HCT116 (cell line): ENCODE measurements around the gene PRR12.

Source experiments
- EGR1 ChIP-seq: IDR thresholded peaks from 2 replicates; pipeline ENCODE4 v1.6.1; 2012; ENCODE audit warnings: low read depth
- POLR2A ChIP-seq: IDR thresholded peaks from 2 replicates; pipeline ENCODE4 v1.7.0; 2011; ENCODE audit warnings: borderline replicate concordance; ENCODE audit not compliant: insufficient read depth, insufficient read length; ENCODE audit errors: extremely low read depth
- POLR2AphosphoS5 ChIP-seq: IDR thresholded peaks from 2 replicates; pipeline ENCODE4 v1.6.1; 2011; ENCODE audit warnings: mild to moderate bottlenecking, low read depth, low read length, moderate library complexity
- YY1 ChIP-seq: IDR thresholded peaks from 2 replicates; pipeline ENCODE4 v1.6.1; 2011; ENCODE audit warnings: low read length, low read depth, moderate library complexity, mild to moderate bottlenecking; ENCODE audit not compliant: insufficient replicate concordance; ENCODE audit errors: extremely low read depth
- TF ChIP-seq, protein P1 (sequence below): IDR thresholded peaks from 2 replicates; pipeline ENCODE4 v1.6.1; 2012
- TF ChIP-seq, protein P2 (sequence below), 3 experiments: fragments of 200-600 bp in 1 of 3; sonication (generic) in 1 of 3; IDR thresholded peaks in 2 of 3; conservative IDR thresholded peaks in 1 of 3; 2 replicates each; pipeline ENCODE4 v1.5.1; 2012 to 2017; ENCODE audit warnings: low read depth in 2 of 3, low read length in 2 of 3, antibody characterized with exemption in 1 of 3, borderline replicate concordance in 1 of 3, control low read depth in 1 of 3, mild to moderate bottlenecking in 1 of 3, mixed read lengths in 1 of 3, mixed run types in 1 of 3, moderate library complexity in 1 of 3; ENCODE audit not compliant: insufficient read depth in 1 of 3
- TF ChIP-seq, protein P3 (sequence below): IDR thresholded peaks from 2 replicates; pipeline ENCODE4 v1.6.1; 2012; ENCODE audit warnings: low read depth
- TF ChIP-seq, protein P4 (sequence below): IDR thresholded peaks from 2 replicates; pipeline ENCODE4 v1.6.1; 2012

DNA sequence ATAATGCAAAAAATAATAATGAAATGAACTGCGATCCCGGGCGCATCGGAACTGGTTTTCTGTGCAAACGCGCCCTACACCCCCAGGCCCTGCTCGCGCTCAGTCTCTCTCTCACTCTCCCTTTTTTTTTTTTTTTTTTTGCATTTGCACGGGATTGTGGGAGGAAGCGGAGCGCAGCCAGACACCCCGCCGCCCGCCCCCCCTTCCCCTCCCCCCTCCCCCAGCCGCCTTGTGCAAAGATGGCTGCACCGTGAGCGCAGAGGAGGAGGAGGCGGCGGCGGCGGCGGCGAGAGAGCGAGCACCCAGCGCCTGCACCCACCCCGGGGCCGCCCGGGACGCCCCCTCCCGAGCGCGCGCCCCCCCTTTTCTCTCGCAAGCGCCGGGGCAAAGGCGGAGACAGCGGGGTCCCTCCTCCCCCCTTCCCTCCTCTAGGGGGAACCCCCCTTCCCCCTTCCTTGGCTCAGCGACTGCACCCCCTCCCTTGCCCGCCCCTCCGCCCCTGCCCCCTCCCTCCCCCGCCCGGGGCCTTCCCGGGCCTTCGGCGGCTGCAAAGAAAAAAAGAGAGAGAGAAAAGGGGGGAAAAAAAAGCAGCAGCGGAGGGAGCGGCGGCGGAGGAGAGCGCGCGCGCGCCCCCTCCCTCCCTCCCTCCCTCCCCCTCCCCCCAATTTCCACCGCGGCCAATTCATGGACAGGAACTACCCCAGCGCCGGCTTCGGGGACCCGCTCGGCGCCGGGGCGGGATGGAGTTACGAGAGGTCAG lies at the start of gene PRR12:
- TF ChIP-seq, protein P1, sequence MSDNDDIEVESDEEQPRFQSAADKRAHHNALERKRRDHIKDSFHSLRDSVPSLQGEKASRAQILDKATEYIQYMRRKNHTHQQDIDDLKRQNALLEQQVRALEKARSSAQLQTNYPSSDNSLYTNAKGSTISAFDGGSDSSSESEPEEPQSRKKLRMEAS, result no peak
- TF ChIP-seq YY1, result peak; percentile 85
- TF ChIP-seq, protein P2, sequence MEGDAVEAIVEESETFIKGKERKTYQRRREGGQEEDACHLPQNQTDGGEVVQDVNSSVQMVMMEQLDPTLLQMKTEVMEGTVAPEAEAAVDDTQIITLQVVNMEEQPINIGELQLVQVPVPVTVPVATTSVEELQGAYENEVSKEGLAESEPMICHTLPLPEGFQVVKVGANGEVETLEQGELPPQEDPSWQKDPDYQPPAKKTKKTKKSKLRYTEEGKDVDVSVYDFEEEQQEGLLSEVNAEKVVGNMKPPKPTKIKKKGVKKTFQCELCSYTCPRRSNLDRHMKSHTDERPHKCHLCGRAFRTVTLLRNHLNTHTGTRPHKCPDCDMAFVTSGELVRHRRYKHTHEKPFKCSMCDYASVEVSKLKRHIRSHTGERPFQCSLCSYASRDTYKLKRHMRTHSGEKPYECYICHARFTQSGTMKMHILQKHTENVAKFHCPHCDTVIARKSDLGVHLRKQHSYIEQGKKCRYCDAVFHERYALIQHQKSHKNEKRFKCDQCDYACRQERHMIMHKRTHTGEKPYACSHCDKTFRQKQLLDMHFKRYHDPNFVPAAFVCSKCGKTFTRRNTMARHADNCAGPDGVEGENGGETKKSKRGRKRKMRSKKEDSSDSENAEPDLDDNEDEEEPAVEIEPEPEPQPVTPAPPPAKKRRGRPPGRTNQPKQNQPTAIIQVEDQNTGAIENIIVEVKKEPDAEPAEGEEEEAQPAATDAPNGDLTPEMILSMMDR (IDR thresholded peaks at IDR 0.05 in 2 of 3, conservative IDR thresholded peaks at IDR 0.05 in 1 of 3; ENCODE audit: borderline replicate concordance in 1 of 3, insufficient read depth in 1 of 3, low read depth in 2 of 3, low read length in 2 of 3), result no peak
- TF ChIP-seq POLR2AphosphoS5, result peak; percentile 63; the same call in 1 of the 2 replicates
- TF ChIP-seq, protein P3, sequence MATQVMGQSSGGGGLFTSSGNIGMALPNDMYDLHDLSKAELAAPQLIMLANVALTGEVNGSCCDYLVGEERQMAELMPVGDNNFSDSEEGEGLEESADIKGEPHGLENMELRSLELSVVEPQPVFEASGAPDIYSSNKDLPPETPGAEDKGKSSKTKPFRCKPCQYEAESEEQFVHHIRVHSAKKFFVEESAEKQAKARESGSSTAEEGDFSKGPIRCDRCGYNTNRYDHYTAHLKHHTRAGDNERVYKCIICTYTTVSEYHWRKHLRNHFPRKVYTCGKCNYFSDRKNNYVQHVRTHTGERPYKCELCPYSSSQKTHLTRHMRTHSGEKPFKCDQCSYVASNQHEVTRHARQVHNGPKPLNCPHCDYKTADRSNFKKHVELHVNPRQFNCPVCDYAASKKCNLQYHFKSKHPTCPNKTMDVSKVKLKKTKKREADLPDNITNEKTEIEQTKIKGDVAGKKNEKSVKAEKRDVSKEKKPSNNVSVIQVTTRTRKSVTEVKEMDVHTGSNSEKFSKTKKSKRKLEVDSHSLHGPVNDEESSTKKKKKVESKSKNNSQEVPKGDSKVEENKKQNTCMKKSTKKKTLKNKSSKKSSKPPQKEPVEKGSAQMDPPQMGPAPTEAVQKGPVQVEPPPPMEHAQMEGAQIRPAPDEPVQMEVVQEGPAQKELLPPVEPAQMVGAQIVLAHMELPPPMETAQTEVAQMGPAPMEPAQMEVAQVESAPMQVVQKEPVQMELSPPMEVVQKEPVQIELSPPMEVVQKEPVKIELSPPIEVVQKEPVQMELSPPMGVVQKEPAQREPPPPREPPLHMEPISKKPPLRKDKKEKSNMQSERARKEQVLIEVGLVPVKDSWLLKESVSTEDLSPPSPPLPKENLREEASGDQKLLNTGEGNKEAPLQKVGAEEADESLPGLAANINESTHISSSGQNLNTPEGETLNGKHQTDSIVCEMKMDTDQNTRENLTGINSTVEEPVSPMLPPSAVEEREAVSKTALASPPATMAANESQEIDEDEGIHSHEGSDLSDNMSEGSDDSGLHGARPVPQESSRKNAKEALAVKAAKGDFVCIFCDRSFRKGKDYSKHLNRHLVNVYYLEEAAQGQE, result no peak
- TF ChIP-seq EGR1, result no peak
- no peak for TF ChIP-seq POLR2A
- TF ChIP-seq, protein P4, sequence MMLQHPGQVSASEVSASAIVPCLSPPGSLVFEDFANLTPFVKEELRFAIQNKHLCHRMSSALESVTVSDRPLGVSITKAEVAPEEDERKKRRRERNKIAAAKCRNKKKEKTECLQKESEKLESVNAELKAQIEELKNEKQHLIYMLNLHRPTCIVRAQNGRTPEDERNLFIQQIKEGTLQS, result no peak
